NCI-H345 treated with DMSO at 0.1 percent for 48 hours (cell line): ENCODE measurements around the gene SHISA8.

ENCODE experiments used
- DNase-seq: peaks from one replicate; lab custom pipeline; 2025; ENCODE audit not compliant: unreplicated experiment; lab: John Stamatoyannopoulos, UW

SHISA8 gene

GRCh38 chr22:41915786-41916493, 1.1 kb upstream of the SHISA8 start:
- no peak for DNase-seq

- DNase-seq = no peak
Observed at GRCh38 chr22:41914611-41915034, 251 bp downstream of the SHISA8 start.

DNA sequence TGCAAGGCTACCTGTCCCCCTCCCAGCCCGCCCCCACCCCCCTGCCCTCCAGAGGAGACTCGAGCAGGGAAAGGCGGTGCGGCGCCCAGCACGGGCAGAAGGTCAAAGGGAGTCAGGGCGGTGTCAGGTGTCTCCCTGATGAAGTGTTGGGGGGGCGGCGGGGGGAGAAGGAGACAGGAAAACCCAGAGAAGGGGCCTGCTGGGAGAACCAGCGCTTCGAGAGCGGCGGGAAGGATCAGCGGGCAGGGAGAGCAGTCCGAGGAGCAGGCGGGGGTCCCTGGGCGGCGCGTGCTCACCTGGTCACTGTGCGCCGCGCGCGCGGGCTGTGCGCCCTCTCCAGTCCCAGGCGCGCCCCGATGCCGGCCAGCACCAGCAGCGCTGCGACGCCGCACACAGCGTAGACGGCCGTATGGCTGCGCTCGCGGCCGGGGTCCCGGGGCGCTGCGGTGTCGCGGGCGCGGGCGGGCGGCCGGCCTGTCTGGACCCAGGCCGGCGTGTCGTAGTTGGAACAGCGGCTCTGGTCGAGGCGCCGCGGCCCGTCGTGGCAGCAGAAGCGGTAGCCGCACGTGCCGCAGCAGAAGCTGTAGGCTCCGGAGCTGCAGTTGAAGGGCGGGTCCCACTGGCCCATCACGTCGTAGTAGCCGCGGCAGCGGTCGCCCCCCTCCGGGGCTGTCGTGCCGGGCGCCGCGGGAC, 886 bp downstream of the SHISA8 start:
- no peak for DNase-seq

DNA sequence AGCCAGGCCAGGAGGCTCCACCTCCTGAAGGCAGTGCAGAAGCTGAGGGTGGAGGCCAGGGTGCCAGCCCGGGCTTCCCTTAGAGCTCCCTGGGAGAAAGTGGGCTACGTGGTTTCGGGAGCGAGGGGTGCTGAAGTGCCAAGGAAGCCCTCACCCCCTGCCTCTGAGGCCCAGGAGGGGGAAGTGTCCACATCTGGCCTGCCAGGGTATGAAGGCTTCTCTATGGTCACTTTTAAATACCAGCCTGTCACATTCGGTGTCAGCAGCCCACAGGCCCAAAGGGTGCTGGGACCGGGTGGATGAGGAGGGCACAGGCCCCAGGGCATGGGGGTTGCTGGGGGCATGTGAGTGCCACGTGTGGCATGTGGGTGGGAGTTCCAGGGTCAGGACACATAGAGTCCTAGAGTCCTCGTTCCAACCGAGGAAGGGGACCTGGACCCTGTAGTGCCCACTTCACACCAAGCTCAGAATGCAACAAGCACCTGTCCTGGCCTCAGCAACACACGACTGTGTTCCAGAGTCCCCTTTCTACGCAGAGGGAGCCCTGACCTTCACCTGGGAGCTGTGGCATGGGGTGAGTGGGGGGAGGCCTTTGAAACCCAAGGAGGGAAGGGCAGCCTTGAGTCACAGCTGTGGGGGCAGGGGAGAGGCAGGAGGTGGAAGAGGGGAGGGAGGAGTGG, 1.7 kb downstream of the SHISA8 start:
- DNase-seq = no peak

- DNase-seq = no peak
Observed at GRCh38 chr22:41912338-41913039, 2.4 kb downstream of the SHISA8 start.

DNA sequence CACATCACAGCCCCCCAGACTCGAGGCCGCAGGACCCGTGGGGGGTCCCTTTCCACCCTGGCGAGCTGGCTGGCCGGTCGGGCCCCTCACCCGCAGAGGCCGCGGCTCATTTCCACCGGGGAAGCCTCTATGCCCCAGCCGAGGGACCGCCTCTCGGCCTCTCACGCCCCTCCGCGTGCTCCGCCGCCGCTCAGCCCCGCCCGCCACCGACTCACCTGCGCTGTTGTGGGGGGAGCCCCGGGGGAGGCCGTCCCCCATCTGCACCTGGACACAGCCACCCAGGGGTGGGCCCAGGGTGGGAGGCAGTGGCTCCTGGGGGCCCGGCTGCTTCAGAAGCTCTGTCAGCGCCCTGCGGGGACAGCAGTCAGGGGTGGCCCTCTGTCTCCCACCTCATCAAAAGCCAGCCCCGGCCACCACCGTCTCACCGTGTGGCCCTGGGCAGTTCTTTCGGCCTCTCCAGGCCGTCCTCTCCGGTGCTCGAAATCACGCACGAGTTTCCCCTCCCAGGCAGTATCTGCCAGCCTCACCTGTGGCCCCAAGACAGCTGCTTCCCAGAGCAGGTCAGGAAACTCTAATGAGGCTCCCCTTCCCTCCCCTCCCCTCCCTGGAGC, 3.8 kb downstream of the SHISA8 start:
- DNase-seq = no peak

DNA sequence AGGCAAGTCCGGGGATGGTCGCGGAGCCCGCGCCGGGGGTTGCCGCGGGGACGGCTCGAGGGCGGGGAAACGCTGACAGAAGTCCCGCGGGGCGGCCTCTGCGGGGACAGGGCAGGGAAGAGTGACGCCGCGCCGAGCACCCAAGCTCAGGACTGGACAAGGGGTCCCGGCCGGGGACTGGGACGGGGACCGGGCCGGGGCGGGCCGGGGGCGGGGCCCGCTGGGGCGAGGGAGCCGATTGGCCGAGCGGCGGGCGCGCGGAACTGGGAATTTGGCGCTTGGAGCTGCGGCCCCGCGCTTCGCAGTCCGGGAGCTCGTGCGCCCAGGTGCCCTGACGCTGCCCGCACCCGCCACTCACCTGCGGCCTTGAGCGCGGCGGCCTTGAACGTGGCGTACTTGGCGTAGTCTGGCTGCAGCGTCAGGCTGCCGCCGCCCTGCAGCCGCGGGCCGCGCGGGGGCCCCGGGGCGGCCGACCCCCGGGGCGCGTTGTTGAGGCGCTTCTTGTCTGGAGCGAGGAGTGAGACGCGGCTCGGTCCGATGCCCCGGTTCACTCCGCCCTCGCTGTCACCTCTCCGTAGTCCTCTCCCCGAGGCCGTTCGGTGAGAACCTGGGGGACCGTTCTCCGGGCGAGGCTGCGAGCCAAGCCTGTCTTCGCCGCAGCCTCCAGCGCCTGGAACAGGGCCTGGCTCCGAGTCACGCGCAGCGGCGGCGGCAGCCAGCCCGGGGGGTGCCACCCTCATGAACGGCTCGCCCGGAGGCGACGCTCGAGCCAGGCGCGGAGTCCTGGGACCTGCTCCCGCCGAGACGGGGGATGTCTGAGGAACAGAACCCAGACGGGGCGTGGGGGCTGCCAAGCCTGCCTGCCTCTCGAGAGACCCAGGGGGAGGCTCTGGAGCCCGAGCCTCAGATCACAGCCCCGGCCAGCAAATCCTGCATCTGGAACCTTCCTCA, 4.5 kb downstream of the SHISA8 start:
- no peak for DNase-seq

GRCh38 chr22:41909310-41910049, 5.4 kb downstream of the SHISA8 start:
- DNase-seq = no peak

DNA sequence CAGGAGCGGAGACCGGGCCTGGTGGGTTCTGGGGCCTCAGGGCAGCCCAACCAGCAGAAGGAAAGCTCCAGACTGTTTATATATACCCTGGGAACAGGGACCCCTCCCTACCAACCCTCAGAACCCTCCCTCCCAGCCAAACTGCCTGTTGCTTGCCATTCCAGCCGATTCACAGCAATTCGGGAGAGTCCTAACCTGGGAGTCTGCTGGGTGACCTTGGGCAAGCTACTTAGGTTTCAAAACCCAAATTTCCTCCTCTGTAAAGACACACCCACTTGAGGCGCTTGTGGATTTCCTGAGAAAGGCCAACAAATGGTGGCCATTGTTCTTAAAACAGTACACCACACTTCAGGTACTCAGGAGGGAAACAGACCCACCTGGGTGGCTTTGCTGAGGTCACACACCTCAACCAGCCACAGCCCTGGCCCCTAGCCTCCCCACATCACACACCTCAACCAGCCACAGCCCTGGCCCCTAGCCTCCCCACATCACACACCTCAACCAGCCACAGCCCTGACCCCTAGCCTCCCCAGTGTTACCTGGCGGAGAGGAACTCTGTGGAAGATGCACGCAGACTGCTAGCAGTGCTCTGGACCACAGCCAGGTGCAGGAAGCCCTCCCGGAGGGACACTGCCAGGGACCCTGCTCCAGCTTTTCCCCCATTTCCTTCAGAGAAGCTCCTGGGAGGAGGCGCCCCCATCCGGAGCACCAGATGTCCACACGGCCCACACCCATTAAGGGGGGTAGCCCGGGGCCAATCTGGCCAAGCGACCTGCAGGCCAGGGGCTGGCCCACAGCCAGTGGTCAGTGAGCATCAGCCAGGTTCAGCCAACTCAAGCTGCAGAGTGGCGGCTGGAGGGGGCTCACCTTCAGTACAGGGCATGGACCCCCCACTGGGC, 6.2 kb downstream of the SHISA8 start:
- no peak for DNase-seq

DNA sequence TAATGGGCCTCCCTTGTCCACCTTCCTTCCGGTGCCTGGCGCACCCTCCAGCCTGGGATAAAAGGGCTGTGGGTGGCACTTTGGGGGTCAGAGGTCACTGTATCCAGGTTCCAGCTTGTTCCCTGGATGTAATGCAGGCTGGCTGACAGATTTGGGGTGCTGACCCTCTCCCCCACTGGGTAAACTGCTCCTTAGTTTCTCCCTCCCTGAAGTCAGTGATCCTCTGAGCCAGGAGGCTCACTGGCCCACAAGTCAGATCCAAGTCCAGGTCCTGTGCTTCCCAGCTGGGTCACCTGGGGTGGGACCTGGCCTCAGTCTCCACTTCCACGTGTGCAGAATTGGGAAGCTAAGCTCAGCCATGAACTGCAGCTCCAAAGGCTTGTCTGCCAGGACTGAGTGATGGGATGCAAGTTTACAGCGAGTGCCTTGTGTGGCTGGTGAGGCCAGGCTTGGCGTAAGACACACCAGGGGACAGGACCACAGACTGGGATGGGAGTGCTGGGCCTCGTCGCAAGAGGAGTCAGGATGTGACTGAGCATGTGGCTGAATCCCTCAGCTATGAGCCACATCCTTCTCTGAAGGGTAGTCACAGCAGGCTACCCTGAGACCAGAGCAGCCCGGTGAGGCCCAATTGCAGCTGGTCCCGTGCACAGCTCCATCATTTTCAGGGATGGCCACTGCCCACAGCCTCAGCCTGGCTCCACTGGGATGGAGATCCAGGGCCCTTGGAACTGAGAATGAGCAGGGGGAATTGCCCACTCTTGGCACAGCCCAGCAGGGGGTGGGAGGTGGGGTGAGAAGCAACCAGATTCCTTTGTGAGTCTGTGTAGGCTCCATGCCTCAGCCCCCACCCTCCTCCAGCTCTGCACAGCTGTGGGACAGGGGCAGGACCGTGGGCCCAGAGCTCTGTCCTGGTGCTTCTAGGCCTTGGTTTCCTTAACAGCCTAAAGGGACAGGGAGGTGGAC, 7.2 kb downstream of the SHISA8 start:
- no peak for DNase-seq

DNA sequence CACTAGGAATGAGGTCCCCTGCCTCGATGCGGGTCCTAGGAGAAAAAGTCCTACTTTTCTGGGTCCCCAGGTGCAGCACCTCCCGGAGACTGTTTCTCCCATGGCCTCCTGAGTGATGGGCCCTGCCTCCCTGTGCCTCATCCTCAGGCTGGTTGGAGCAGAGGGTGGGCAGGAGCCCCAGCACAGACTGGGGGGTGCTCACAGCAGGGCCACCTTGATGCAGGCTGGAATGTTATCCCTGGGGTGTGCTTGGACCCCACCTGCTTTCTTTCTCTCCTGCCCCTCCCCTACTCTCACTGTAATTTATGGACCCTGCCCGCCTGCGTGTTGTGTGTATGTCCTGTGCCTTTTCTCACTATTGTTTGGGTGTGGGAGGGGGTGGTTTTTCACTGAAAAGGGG, 8.1 kb downstream of the SHISA8 start:
- DNase-seq = no peak

DNA sequence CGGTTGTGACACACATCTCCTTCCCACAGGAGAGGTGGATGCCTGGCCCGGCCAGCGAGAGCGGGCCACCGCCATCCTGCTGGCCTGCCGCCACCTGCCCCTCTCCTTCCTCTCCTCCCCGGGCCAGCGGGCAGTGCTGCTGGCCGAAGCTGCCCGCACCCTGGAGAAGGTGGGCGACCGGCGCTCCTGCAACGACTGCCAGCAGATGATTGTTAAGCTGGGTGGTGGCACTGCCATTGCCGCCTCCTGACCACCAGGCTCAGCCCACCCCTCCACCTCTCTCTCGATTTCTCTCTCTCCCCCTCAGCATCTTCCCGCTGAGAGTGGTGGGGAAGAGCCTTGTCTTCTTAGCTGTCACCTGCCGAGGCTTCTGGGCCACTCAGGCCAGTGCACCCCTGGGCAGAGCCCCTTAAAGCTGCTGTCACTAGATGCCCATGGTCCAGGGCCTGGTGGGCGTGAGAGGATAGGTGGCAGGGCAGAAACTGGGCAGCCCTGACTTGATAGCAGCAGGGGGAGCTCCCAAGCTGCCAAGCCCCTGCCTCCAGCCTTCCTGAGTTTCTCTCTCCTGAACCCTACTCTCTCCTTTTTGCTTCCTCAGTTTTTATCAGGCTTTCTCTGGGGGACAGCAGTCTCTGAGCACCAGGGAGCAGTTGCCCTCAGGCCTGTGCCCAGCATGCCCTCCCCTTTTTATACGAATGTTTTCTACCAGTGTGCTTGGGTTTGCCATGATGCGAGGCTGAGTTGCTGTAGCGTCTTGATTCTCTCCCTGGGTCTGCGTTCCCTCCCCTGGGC, 9.3 kb downstream of the SHISA8 start:
- no peak for DNase-seq

DNA sequence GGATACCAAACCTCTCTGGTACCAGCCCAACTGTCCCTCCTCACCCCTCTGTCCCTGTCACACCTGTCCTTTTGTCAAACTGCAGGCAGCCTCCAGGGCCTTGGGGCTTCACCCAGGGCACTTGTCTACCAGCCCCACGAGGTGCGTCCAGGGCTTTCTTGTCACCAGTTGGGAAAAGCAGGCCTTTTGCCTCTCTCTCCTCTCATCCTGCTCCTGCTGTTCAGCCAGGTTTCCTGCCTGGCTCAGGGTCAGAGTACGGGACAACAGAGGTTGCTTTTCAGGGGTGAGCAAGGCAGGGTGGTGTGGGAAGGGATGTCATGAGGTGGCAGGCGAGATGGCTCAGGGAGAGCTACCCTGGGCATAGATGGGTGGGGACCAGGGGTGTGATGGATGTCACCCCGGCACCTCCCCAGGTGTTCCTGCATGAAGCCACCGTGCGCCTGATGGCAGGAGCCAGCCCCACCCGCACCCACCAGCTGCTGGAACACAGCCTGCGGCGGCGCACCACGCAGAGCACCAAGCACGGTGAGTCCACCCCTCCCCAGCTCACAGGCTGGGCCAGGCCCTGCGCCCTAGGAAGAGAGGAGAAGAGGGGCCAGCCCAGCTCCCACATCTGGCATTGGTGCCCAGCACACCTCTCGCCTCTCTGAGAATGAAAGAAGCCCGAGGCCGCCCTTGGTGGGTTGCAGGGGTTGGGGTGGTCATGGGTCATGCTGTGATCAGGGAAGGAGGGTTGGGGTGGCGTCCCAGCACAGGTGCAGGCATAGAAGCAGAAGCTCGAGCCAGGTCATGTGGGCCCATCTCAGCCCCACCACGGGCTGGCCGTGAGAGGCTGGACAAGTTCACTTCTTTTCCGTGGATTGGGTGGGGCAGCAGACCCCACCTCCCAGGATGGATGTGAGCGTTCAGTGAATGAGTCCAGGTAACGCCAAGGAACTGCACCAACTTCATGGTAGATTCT, 10.1 kb downstream of the SHISA8 start:
- DNase-seq = no peak

DNA sequence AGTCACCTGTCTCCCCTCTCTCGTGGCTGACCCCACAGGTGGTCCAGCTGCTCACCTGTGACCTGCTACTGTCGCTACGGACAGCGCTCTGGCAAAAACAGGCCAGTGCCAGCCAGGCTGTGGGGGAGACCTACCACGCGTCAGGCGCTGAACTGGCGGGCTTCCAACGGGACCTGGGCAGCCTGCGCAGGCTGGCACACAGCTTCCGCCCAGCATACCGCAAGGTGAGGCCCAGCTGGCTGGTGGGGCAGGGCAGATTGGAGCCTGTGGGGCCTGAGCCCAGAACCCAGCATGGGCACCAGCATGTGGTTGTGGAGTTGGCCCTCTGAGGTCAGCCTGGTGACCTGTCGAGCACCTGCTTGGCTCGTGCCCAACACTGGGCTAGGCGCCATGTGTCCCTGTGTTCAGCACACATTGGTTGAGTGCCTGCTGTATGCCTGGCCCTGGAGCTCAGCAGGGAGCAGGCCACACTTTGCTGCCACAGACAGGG, 11.9 kb downstream of the SHISA8 start:
- no peak for DNase-seq

GRCh38 chr22:41902016-41902415, 12.9 kb downstream of the SHISA8 start:
- DNase-seq = no peak
